ENCODE results near the gene MTARC2. TPM values are rescaled to one million over a fixed set of nuclear protein-coding genes. Genes with fewer than 3 reads are reported as not detected.

Gene MTARC2
- total and polyA plus RNA-seq, 2 donors (not counting 1 experiment from before 2014, with no cell fraction given): 12.6 to 14.5 TPM

- peaks cover 2% of the 10 kb centered on the region for H3K4me1 ChIP-seq (ENCODE audit: control insufficient read depth, extremely low read depth, insufficient read depth, low read length)
- TF ChIP-seq EZH2 (IDR thresholded peaks at IDR 0.05; ENCODE audit: low read length, missing control alignments) (no peak), CTCF (conservative IDR thresholded peaks at IDR 0.05 in 1 of 2, IDR thresholded peaks at IDR 0.05 in 1 of 2; ENCODE audit: low read depth in 1 of 2, low read length in 2 of 2) (no peak)
- no peak overlapping the region for H3K9ac ChIP-seq (ENCODE audit: insufficient read depth, low read length)
- H3K27ac ChIP-seq (ENCODE audit: insufficient read depth, low read length): no peak overlapping the region
- no peaks in the 10 kb centered on the region for H3K9me3 ChIP-seq (ENCODE audit: control insufficient read depth, insufficient read depth, low read depth, low read length)
- H3K36me3 ChIP-seq (ENCODE audit: control insufficient read depth, insufficient read depth, low read length): no peaks in the 10 kb centered on the region
- H3K4me2 ChIP-seq (ENCODE audit: extremely low read depth, insufficient read depth, low read length): no peak overlapping the region
- no peak overlapping the region for H3K4me3 ChIP-seq (replicated peaks in 1 of 4; ENCODE audit: control extremely low read depth in 1 of 4, insufficient read depth in 1 of 4, low read depth in 3 of 4, low read length in 4 of 4)
- H4K20me1 ChIP-seq (ENCODE audit: control insufficient read depth, extremely low read depth, insufficient read depth, low read length): no peaks in the 10 kb centered on the region
- no peak for DNase-seq (ENCODE audit: low read depth in 2 of 2)
- H3K79me2 ChIP-seq (ENCODE audit: control insufficient read depth, insufficient read depth, low read length): no peaks in the 10 kb centered on the region
- no peaks in the 10 kb centered on the region for H3K27me3 ChIP-seq (ENCODE audit: control insufficient read depth, insufficient read depth, low read length)
- H2AFZ ChIP-seq (ENCODE audit: low read length): no peak overlapping the region
Observed at GRCh38 chr1:220746851-220747250, 1.3 kb upstream of the MTARC2 start.

- H4K20me1 ChIP-seq (ENCODE audit: control insufficient read depth, extremely low read depth, insufficient read depth, low read length): no peaks in the 10 kb centered on the region
- no peak overlapping the region for H3K27ac ChIP-seq (ENCODE audit: insufficient read depth, low read length)
- no peak for DNase-seq (ENCODE audit: low read depth in 2 of 2)
Observed at GRCh38 chr1:220747437-220748088, 559 bp upstream of the MTARC2 start.

GRCh38 chr1:220748936-220749335 is 814 bp downstream of the MTARC2 start:
- H3K27me3 ChIP-seq (ENCODE audit: control insufficient read depth, insufficient read depth, low read length): no peaks in the 10 kb centered on the region
- H3K9me3 ChIP-seq (ENCODE audit: control insufficient read depth, insufficient read depth, low read depth, low read length): no peaks in the 10 kb centered on the region
- DNase-seq (ENCODE audit: low read depth in 2 of 2): peak in 1 of 2 donors; percentile 15
- H3K4me1 ChIP-seq (ENCODE audit: control insufficient read depth, extremely low read depth, insufficient read depth, low read length): peaks cover 2% of the 10 kb centered on the region
- H3K36me3 ChIP-seq (ENCODE audit: control insufficient read depth, insufficient read depth, low read length): no peaks in the 10 kb centered on the region
- H3K79me2 ChIP-seq (ENCODE audit: control insufficient read depth, insufficient read depth, low read length): no peaks in the 10 kb centered on the region
- H3K9ac ChIP-seq (ENCODE audit: insufficient read depth, low read length): peak overlapping the region; percentile 67
- H3K27ac ChIP-seq (ENCODE audit: insufficient read depth, low read length): no peak overlapping the region
- peak overlapping the region; percentile 41 to 80 (median 64) for H3K4me3 ChIP-seq (replicated peaks in 1 of 4; ENCODE audit: control extremely low read depth in 1 of 4, insufficient read depth in 1 of 4, low read depth in 3 of 4, low read length in 4 of 4)
- H4K20me1 ChIP-seq (ENCODE audit: control insufficient read depth, extremely low read depth, insufficient read depth, low read length): no peaks in the 10 kb centered on the region
- no peak for TF ChIP-seq CTCF (conservative IDR thresholded peaks at IDR 0.05 in 1 of 2, IDR thresholded peaks at IDR 0.05 in 1 of 2; ENCODE audit: low read depth in 1 of 2, low read length in 2 of 2)
- peak overlapping the region; percentile 26 for H3K4me2 ChIP-seq (ENCODE audit: extremely low read depth, insufficient read depth, low read length)
- H2AFZ ChIP-seq (ENCODE audit: low read length): peak overlapping the region; percentile 25

More at GRCh38 chr1:220747437-220748088, 559 bp upstream of the MTARC2 start:
- Histone ChIP-seq H3K27me3 (ENCODE audit: control insufficient read depth, insufficient read depth, low read length) (no peaks in the 10 kb centered on the region), H3K9me3 (ENCODE audit: control insufficient read depth, insufficient read depth, low read depth, low read length) (no peaks in the 10 kb centered on the region), H3K4me2 (ENCODE audit: extremely low read depth, insufficient read depth, low read length) (peak overlapping the region; percentile 26), H3K9ac (ENCODE audit: insufficient read depth, low read length) (no peak overlapping the region), H2AFZ (ENCODE audit: low read length) (peak overlapping the region; percentile 97), H3K36me3 (ENCODE audit: control insufficient read depth, insufficient read depth, low read length) (no peaks in the 10 kb centered on the region), H3K4me3 (replicated peaks in 1 of 4; ENCODE audit: control extremely low read depth in 1 of 4, insufficient read depth in 1 of 4, low read depth in 3 of 4, low read length in 4 of 4) (peak overlapping the region; percentile 61 to 80 (median 70)), H3K79me2 (ENCODE audit: control insufficient read depth, insufficient read depth, low read length) (no peaks in the 10 kb centered on the region), H3K4me1 (ENCODE audit: control insufficient read depth, extremely low read depth, insufficient read depth, low read length) (peaks cover 2% of the 10 kb centered on the region)
- TF ChIP-seq CTCF (conservative IDR thresholded peaks at IDR 0.05 in 1 of 2, IDR thresholded peaks at IDR 0.05 in 1 of 2; ENCODE audit: low read depth in 1 of 2, low read length in 2 of 2) (no peak), EZH2 (IDR thresholded peaks at IDR 0.05; ENCODE audit: low read length, missing control alignments) (no peak)
